HG03045 (cell line): ENCODE data around the gene TSKU.

Experiments used
- ATAC-seq: cut with Tn5 transposase; IDR thresholded peaks from one replicate; pipeline ENCODE4 v1.9.1; 2021; ENCODE audit warnings: mild to moderate bottlenecking, moderate library complexity; ENCODE audit not compliant: unreplicated experiment

The TSKU gene

DNA sequence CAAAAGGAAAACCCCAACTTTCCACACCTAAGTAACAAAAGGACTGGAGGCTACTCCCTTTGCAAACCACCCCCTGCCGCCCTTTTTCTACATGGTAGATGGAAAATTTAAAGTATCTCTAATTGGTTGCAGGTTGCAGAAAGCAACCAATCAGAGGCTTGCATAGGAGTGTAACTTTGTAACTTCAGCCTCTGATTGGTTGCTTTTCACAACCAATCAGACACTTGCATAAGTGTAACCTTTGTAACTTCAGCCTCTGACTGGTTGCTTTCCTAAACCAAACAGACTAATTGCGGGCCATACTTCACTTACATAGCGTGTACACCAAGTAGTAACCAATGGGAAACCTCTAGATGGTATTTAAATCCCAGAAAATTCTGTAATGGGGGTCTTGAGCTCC lies 60.8 kb downstream of the TSKU start:
- ATAC-seq, result no peak

DNA sequence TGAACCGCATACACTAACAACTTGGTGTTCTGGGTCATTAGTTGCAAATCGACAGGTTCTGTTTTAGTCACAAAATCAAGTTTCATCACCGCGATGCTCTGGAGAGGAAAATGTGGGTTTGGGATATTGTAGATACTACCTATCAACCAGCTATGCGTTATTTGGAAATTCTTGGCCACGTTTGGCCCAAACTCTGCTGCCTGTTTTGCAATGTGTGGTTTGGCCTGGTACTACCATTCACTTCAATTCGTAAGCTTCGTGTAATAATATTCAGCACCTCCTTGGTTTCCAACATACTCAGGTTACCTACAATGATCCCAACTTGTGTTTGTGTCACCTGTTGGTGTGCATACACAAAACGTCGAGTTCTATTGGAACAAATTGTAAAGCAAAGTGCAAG lies 61.4 kb downstream of the TSKU start:
- ATAC-seq, result no peak

DNA sequence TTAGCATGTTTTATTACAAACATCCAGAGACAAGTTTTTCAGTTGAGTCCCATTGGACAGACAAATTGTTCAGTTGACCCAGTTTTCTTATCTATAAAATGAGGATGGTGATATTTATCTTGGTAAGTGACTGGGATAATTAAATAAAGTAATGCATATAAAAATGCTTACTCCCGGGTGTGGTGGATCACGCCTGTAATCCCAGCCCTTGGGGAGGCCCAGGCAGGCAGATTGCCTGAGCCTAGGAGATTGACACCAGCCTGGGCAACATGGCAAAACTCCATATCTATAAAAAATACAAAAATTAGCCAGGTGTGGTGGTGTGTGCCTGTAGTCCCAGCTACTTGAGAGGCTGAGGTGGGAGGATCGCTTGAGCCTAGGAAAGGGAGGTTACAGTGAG lies 61.9 kb downstream of the TSKU start:
- no peak for ATAC-seq

DNA sequence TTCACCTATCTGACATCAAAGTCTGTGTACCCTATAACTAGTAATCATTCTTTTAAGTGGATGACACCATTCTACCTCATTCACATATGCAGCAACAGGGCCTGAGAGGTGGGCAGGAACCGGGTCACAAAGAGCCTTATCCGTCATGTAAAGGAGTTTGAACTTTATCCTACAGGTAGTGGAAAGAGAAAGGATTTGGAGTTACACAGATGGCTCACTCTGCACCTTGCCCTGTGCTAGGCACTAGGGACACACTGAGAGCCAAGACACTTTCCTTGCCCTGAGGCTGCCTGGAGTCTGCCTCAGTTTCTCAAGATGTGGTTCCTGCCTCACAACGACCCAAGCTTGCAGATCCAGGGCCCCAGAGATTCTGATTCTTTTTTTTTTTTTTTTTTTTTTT lies 63.3 kb downstream of the TSKU start:
- ATAC-seq, result no peak
